T-helper 17 cell (primary cell): ENCODE data around the gene PIGU. TPM values are rescaled to one million over a fixed set of nuclear protein-coding genes. Genes with fewer than 3 reads are reported as not detected.

ENCODE experiments used
- ATAC-seq: fragments of 150-1000 bp; cut with Tn5 transposase; 2 replicates; pipeline ENCODE4 v1.10.0; 2021; ENCODE audit warnings: mild to moderate bottlenecking, moderate library complexity
- DNase-seq, 3 donors: peaks; one replicate each; pipeline versions ENCODE4 v3.0.0 to v3.0.0-alpha.2; 2020 to 2021
- H3K9me3 ChIP-seq: one replicate; pipeline ENCODE4 v1.7.0; 2013; ENCODE audit warnings: low read length, mild to moderate bottlenecking; ENCODE audit not compliant: control insufficient read depth, poor library complexity, severe bottlenecking
- H3K27ac Mint-ChIP-seq: one replicate; pipeline ENCODE4 v1.8.0; 2022; ENCODE audit warnings: mild to moderate bottlenecking, moderate library complexity, mixed read lengths
- H3K27me3 Mint-ChIP-seq: one replicate; pipeline ENCODE4 v1.8.0; 2022; ENCODE audit warnings: mixed read lengths
- H3K36me3 Mint-ChIP-seq: one replicate; pipeline ENCODE4 v1.8.0; 2022; ENCODE audit warnings: low read depth, mixed read lengths
- H3K4me1 Mint-ChIP-seq: one replicate; pipeline ENCODE4 v1.8.0; 2022; ENCODE audit warnings: mild to moderate bottlenecking, mixed read lengths
- H3K4me3 Mint-ChIP-seq: one replicate; pipeline ENCODE4 v1.8.0; 2022; ENCODE audit warnings: mild to moderate bottlenecking, moderate library complexity, mixed read lengths
- total RNA-seq, 4 donors: library from RNA in 2 of 4; stranded (reverse) in 2 of 4; gene quantifications; one replicate each; pipeline ENCODE4 v1.2.3 and lab custom pipeline; 2022 to 2026

Gene PIGU
- total RNA-seq, 2 donors from 2014 or later: 8.4 to 10.2 TPM

- Mint-ChIP-seq H3K4me3 (peak overlapping the region; percentile 93), H3K27me3 (no peaks in the 10 kb centered on the region), H3K27ac (peak overlapping the region; percentile 99), H3K4me1 (peaks cover 22% of the 10 kb centered on the region), H3K36me3 (no peaks in the 10 kb centered on the region)
- no peak for ATAC-seq
- no peak for DNase-seq
- no peaks in the 10 kb centered on the region for H3K9me3 ChIP-seq
Observed at GRCh38 chr20:34557936-34558319, 119.0 kb downstream of the PIGU start.

GRCh38 chr20:34553366-34553867, 123.5 kb downstream of the PIGU start:
- ATAC-seq: no peak

DNA sequence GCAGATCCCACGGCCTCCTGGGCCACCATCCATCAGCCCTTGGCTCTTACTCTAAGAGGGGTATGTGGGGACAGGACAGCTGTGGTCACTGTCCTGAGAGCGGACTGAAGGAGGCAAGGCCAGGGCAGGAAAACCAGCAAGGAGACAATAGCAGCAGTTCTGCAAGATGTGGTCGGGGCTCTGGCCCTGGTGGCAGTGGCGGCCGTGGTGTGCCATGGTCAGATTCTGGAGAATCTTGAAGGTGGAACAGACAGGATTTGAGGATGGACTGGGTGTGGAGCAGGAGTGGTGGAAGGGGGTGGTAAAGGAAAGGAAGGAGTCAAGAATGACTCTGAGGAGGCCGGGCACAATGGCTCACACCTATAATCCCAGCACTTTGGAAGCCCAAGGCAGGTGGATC, 124.3 kb downstream of the PIGU start:
- ATAC-seq (no peak), DNase-seq (no peak)
- H3K36me3 Mint-ChIP-seq: no peaks in the 10 kb centered on the region
- H3K27me3 Mint-ChIP-seq: no peaks in the 10 kb centered on the region
- peak overlapping the region; percentile 55 for H3K4me3 Mint-ChIP-seq
- H3K27ac Mint-ChIP-seq: no peak overlapping the region
- peaks cover 6% of the 10 kb centered on the region for H3K4me1 Mint-ChIP-seq
- H3K9me3 ChIP-seq: no peaks in the 10 kb centered on the region

More at GRCh38 chr20:34553366-34553867, 123.5 kb downstream of the PIGU start:
- Mint-ChIP-seq H3K27me3 (no peaks in the 10 kb centered on the region), H3K4me1 (peaks cover 13% of the 10 kb centered on the region), H3K4me3 (no peak overlapping the region), H3K27ac (no peak overlapping the region), H3K36me3 (no peaks in the 10 kb centered on the region)
- no peaks in the 10 kb centered on the region for H3K9me3 ChIP-seq
- no peak for DNase-seq

DNA sequence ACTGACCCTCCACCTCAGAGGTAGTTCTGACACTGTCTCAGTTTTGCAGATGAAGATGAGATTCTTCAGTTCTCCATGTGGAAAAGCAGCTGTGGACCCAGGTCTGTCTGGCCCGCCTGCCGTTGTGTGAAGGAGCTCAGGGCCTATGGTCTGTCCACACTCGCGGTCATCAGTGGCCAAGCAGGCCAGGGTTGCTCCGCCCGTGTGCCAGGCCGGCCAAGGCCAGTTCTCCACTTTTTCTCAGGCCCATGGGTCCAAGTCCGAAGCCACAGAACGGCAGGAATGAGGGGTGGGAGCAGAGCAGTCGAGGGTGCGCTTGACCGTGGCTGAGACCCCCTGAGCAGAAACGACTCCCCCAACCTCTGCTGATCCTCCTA, 127.0 kb downstream of the PIGU start:
- no peak overlapping the region for H3K27ac Mint-ChIP-seq
- no peaks in the 10 kb centered on the region for H3K36me3 Mint-ChIP-seq
- DNase-seq (no peak), ATAC-seq (no peak)
- H3K9me3 ChIP-seq: no peaks in the 10 kb centered on the region
- no peak overlapping the region for H3K4me3 Mint-ChIP-seq
- H3K27me3 Mint-ChIP-seq: no peaks in the 10 kb centered on the region
- H3K4me1 Mint-ChIP-seq: peaks cover 5% of the 10 kb centered on the region

DNA sequence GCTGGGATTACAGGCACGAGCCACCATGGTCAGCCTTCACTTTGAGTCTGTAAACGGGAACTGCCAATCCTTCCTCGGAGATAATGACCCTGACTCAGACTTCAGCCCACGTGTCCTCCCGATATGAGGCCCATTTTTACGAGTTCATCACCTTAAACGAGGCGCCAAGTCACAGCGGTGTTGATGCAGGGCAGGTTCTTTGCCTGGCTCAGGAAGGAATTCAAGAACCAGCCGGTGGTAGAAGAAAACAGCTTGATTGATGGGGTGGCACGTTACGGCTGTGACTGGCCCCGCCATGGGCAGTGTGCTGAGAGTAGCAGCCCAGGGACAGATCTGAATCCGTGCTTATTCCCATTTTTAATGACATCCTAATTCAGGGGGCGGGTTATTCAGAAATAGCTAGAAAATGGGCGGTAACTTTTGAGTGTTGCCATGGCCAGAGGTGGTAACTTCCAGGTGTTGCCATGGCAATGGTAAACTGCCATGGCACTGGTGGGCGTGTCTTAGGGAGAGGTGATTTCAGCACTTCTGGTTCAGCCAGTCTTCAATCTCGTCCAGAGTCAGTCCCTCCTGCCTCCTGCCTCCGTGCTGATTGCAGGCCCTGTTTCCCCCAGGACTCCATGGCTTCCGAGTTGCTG, 127.5 kb downstream of the PIGU start:
- DNase-seq: no peak
- peak; percentile 40 for ATAC-seq

DNA sequence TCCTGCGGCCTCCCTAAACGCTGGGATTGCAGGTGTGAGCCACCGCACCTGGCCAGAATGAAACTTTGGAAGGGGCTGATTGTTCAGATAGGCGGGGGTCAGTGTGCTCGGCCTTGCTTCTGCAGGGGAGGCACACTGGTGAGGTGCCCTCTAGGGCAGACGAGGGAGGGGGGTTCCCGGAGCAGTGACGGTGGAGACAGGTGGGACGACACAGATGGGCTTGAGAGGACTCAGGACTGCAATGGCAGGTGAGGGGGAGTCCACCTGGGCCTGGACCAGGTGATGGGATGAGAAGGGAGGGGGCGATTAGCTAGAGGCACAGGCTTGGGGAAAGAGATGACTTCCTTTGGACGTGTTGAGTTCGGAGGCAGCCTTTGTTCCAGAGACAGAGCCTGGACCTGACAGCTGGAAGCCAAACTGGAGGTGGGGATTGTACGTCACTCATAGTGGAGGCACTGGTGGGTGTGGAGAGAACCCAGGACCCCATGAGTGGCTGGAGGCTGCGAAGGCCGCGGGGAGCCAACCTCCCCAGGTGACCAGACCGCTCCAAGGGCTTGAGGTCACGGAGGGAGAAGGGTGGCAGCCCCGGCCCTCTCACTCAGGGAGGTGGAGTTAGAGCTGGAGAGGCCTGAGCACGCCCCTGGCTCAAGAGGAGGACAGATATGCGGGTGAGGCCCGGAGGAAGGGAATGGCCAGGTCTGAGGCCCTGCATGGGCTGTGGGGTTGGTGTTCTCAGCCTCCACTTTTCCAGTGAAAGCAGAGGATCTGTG, 128.9 kb downstream of the PIGU start:
- H3K4me1 Mint-ChIP-seq: peaks cover 17% of the 10 kb centered on the region
- H3K4me3 Mint-ChIP-seq: no peak overlapping the region
- DNase-seq (no peak), ATAC-seq (no peak)
- no peaks in the 10 kb centered on the region for H3K9me3 ChIP-seq
- H3K27ac Mint-ChIP-seq: no peak overlapping the region
- no peaks in the 10 kb centered on the region for H3K27me3 Mint-ChIP-seq
- no peaks in the 10 kb centered on the region for H3K36me3 Mint-ChIP-seq

More for the DNA sequence above, 127.5 kb downstream of the PIGU start:
- no peaks in the 10 kb centered on the region for H3K9me3 ChIP-seq
- Mint-ChIP-seq H3K27ac (no peak overlapping the region), H3K36me3 (no peaks in the 10 kb centered on the region), H3K27me3 (no peaks in the 10 kb centered on the region), H3K4me3 (no peak overlapping the region), H3K4me1 (peaks cover 9% of the 10 kb centered on the region)

- Mint-ChIP-seq H3K36me3 (no peaks in the 10 kb centered on the region), H3K27ac (peak overlapping the region; percentile 27), H3K27me3 (no peaks in the 10 kb centered on the region), H3K4me1 (peaks cover 17% of the 10 kb centered on the region), H3K4me3 (no peak overlapping the region)
- ATAC-seq (no peak), DNase-seq (no peak)
- no peaks in the 10 kb centered on the region for H3K9me3 ChIP-seq
Observed at GRCh38 chr20:34546751-34547181, 130.1 kb downstream of the PIGU start.

GRCh38 chr20:34544109-34544796, 132.6 kb downstream of the PIGU start:
- DNase-seq (no peak), ATAC-seq (peak; percentile 60)
- Mint-ChIP-seq H3K27ac (peak overlapping the region; percentile 95), H3K4me3 (peak overlapping the region; percentile 56), H3K4me1 (peaks cover 33% of the 10 kb centered on the region), H3K27me3 (no peaks in the 10 kb centered on the region), H3K36me3 (peaks cover 5% of the 10 kb centered on the region)
- H3K9me3 ChIP-seq: no peaks in the 10 kb centered on the region

GRCh38 chr20:34543463-34544056, 133.3 kb downstream of the PIGU start:
- Mint-ChIP-seq H3K27ac (peak overlapping the region; percentile 95), H3K36me3 (peaks cover 5% of the 10 kb centered on the region), H3K4me1 (peaks cover 33% of the 10 kb centered on the region), H3K27me3 (no peaks in the 10 kb centered on the region), H3K4me3 (peak overlapping the region; percentile 31)
- ATAC-seq (no peak), DNase-seq (no peak)
- no peaks in the 10 kb centered on the region for H3K9me3 ChIP-seq

GRCh38 chr20:34542439-34542838, 134.5 kb downstream of the PIGU start:
- H3K27ac Mint-ChIP-seq: peak overlapping the region; percentile 95
- H3K9me3 ChIP-seq: no peaks in the 10 kb centered on the region
- H3K4me1 Mint-ChIP-seq: peaks cover 33% of the 10 kb centered on the region
- peaks cover 5% of the 10 kb centered on the region for H3K36me3 Mint-ChIP-seq
- no peak overlapping the region for H3K4me3 Mint-ChIP-seq
- DNase-seq: no peak
- no peaks in the 10 kb centered on the region for H3K27me3 Mint-ChIP-seq
- ATAC-seq: no peak

DNA sequence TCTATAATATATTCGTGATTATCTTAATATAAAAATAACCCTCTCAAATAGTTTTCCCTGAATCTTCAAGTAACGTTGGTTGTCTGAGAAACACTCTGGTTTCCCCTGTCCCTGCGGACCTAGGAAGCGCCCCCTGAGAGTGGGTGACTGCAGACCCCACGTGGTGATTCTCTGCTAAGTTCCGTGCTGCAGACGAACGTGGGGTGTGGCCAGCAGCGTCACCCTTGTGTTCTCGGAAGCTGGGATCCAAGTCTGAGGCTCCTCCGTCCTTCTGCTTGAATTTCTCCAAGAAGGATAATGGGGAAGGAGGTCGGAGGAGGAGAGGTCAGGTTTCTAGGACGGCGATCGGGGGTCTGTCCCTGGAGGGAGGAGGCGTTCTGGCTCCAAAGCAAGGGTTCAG, 135.0 kb downstream of the PIGU start:
- no peak for ATAC-seq
- H3K27ac Mint-ChIP-seq: peak overlapping the region; percentile 95

GRCh38 chr20:34541264-34541901, 135.5 kb downstream of the PIGU start:
- H3K4me1 Mint-ChIP-seq: peaks cover 28% of the 10 kb centered on the region
- peak overlapping the region; percentile 95 for H3K27ac Mint-ChIP-seq
- H3K4me3 Mint-ChIP-seq: peak overlapping the region; percentile 52
- H3K27me3 Mint-ChIP-seq: no peaks in the 10 kb centered on the region
- DNase-seq: peak in 2 of 3 donors; percentile 18 to 36
- peaks cover 5% of the 10 kb centered on the region for H3K36me3 Mint-ChIP-seq
- peak; percentile 87 for ATAC-seq
- H3K9me3 ChIP-seq: no peaks in the 10 kb centered on the region

More for the DNA sequence above, 135.0 kb downstream of the PIGU start:
- DNase-seq: no peak
- Mint-ChIP-seq H3K4me3 (no peak overlapping the region), H3K4me1 (peaks cover 31% of the 10 kb centered on the region), H3K36me3 (peaks cover 5% of the 10 kb centered on the region), H3K27me3 (no peaks in the 10 kb centered on the region)
- H3K9me3 ChIP-seq: no peaks in the 10 kb centered on the region
